ENCODE data around the gene MAMSTR. TPM values are rescaled to one million over a fixed set of nuclear protein-coding genes. Genes with fewer than 3 reads are reported as not detected.
A peak's percentile ranks its signal among the peaks of the same experiment; 100 is the strongest.
"Not testable (repeated sequence)": the region's sequence is repeated elsewhere in the genome, so short reads cannot be mapped to it uniquely, and the experiment has no call there.

MAMSTR gene
- total RNA-seq, 4 donors from 2014 or later: 0.36 to 3.0 (median 1.0) TPM

- TF ChIP-seq, protein P1, sequence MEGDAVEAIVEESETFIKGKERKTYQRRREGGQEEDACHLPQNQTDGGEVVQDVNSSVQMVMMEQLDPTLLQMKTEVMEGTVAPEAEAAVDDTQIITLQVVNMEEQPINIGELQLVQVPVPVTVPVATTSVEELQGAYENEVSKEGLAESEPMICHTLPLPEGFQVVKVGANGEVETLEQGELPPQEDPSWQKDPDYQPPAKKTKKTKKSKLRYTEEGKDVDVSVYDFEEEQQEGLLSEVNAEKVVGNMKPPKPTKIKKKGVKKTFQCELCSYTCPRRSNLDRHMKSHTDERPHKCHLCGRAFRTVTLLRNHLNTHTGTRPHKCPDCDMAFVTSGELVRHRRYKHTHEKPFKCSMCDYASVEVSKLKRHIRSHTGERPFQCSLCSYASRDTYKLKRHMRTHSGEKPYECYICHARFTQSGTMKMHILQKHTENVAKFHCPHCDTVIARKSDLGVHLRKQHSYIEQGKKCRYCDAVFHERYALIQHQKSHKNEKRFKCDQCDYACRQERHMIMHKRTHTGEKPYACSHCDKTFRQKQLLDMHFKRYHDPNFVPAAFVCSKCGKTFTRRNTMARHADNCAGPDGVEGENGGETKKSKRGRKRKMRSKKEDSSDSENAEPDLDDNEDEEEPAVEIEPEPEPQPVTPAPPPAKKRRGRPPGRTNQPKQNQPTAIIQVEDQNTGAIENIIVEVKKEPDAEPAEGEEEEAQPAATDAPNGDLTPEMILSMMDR (IDR thresholded peaks at IDR 0.05): no peak
- no peak for ATAC-seq (ENCODE audit: low FRiP score)
- DNase-seq (ENCODE audit: low spot score): no peak
Observed at GRCh38 chr19:48724796-48725753, 5.5 kb upstream of the MAMSTR start.

- DNase-seq (ENCODE audit: low spot score): no peak
- TF ChIP-seq, protein P1 (IDR thresholded peaks at IDR 0.05): no peak
- no peak for ATAC-seq (ENCODE audit: low FRiP score)
Observed at GRCh38 chr19:48722196-48722708, 2.7 kb upstream of the MAMSTR start.

GRCh38 chr19:48720613-48721296, 1.2 kb upstream of the MAMSTR start:
- peak; percentile 91 for ATAC-seq (ENCODE audit: low FRiP score)
- TF ChIP-seq, protein P1 (IDR thresholded peaks at IDR 0.05): no peak

GRCh38 chr19:48720251-48720612, 707 bp upstream of the MAMSTR start:
- ATAC-seq (ENCODE audit: low FRiP score) (no peak), DNase-seq (ENCODE audit: low spot score) (no peak)
- TF ChIP-seq, protein P1 (IDR thresholded peaks at IDR 0.05): no peak

More at GRCh38 chr19:48720613-48721296, 1.2 kb upstream of the MAMSTR start:
- peak; percentile 99 for DNase-seq (ENCODE audit: low spot score)

DNA sequence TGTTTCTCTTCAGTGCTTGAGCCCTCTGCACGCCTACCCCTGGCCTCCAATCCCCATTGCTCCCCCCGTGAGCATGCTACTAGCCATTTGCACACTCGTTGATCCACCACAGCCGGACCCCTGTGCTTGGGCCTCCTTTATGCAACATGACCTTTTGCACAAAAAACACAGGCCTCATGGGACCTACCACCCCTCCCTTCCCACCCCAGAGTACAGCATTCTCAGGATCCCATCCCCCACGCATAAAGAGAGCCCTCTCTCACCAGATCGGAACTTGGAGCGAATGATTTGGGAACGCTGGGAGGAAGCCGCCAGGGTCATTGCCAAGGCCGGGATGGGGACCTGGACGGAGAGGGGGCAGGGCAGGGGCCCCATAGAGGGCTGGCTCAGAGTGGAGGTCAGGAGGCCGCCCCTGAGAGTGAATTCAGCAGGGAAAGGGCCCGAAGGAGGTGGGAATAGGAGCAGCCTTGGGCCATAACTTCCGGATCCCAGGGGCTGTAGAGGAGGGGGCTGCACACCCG, 754 bp downstream of the MAMSTR start:
- no peak for ATAC-seq (ENCODE audit: low FRiP score)
- TF ChIP-seq, protein P1 (IDR thresholded peaks at IDR 0.05): no peak
- no peak for DNase-seq (ENCODE audit: low spot score)

GRCh38 chr19:48718106-48718505, 1.4 kb downstream of the MAMSTR start:
- DNase-seq (ENCODE audit: low spot score); ATAC-seq (ENCODE audit: low FRiP score): not testable (repeated sequence)
